Activated naive CD4-positive, alpha-beta T cell treated with anti-CD3 and anti-CD28 coated beads for 36 hours (primary cell): Measurements from ENCODE around the gene CLIP2. TPM values are rescaled to one million over a fixed set of nuclear protein-coding genes. Genes with fewer than 3 reads are reported as not detected.

Experiments
- CTCF ChIA-PET: fragments of 350-600 bp; sonication (Branson Sonifier 250); formaldehyde crosslinking; loops from one replicate; lab custom pipeline; 2021; ENCODE audit warnings: antibody characterized with exemption; lab: Charles Lee
- DNase-seq: peaks from one replicate; pipeline ENCODE4 v3.0.0-alpha.2; 2020
- H3K27ac Mint-ChIP-seq: one replicate; pipeline ENCODE4 v1.8.0; 2021; ENCODE audit warnings: mild to moderate bottlenecking, mixed read lengths
- H3K27me3 Mint-ChIP-seq: one replicate; pipeline ENCODE4 v1.8.0; 2021; ENCODE audit warnings: low read depth, mixed read lengths
- H3K36me3 Mint-ChIP-seq: one replicate; pipeline ENCODE4 v1.8.0; 2021; ENCODE audit warnings: low read depth, mixed read lengths
- H3K4me1 Mint-ChIP-seq: one replicate; pipeline ENCODE4 v1.8.0; 2021; ENCODE audit warnings: low read depth, mixed read lengths
- H3K4me3 Mint-ChIP-seq: one replicate; pipeline ENCODE4 v1.8.0; 2021; ENCODE audit warnings: mild to moderate bottlenecking, moderate library complexity, mixed read lengths
- H3K9me3 Mint-ChIP-seq: one replicate; pipeline ENCODE4 v1.8.0; 2021; ENCODE audit warnings: mixed read lengths
- intact Hi-C: fragments of 100-400 bp; cut with micrococcal nuclease; formaldehyde crosslinking; loops from one replicate; pipeline ENCODE4 v1.15.1; 2023
- total RNA-seq, 2 experiments: library from RNA; stranded (reverse); gene quantifications; one replicate each; pipeline ENCODE4 v1.2.3, GENCODE V29; 2021

CLIP2 gene
- total RNA-seq, 2 experiments from 2014 or later, result 1.2 to 1.6 TPM

GRCh38 chr7:74290981-74291441 is 1.8 kb downstream of the CLIP2 start:
- peaks cover 11% of the 10 kb centered on the region for H3K4me1 Mint-ChIP-seq
- no peak for DNase-seq
- H3K4me3 Mint-ChIP-seq, result no peak overlapping the region
- intact Hi-C loops, result loop anchor here (1.0 to 5.0 kb wide), 2 partner anchors 37 to 111 kb away; partner anchors contain the start of gene RFC2
- peaks cover 12% of the 10 kb centered on the region for H3K27me3 Mint-ChIP-seq
- H3K36me3 Mint-ChIP-seq, result no peaks in the 10 kb centered on the region
- CTCF ChIA-PET, result interaction anchor here (1.4 kb wide), 1 partner anchor 110 kb away, joined by 6 read pairs; no protein-coding TSS in a partner anchor
- H3K9me3 Mint-ChIP-seq, result no peaks in the 10 kb centered on the region
- no peak overlapping the region for H3K27ac Mint-ChIP-seq

- Mint-ChIP-seq H3K4me3 (no peak overlapping the region), H3K4me1 (peaks cover 11% of the 10 kb centered on the region), H3K9me3 (no peaks in the 10 kb centered on the region), H3K27me3 (peaks cover 12% of the 10 kb centered on the region), H3K27ac (no peak overlapping the region), H3K36me3 (no peaks in the 10 kb centered on the region)
- intact Hi-C loops, result loop anchor here (5.0 kb wide), 1 partner anchor 111 kb away; no protein-coding TSS in a partner anchor
- CTCF ChIA-PET, result interaction anchor here (0.8 to 1.4 kb wide), 3 partner anchors 8 to 109 kb away, joined by 5 to 6 read pairs (median 5); no protein-coding TSS in a partner anchor
- no peak for DNase-seq
These were observed 2.3 kb downstream of the CLIP2 start for GRCh38 chr7:74291535-74291934.

GRCh38 chr7:74292757-74293576 is 3.8 kb downstream of the CLIP2 start:
- DNase-seq, result no peak
- H3K9me3 Mint-ChIP-seq, result no peaks in the 10 kb centered on the region
- intact Hi-C loops, result loop anchor here (5.0 kb wide), 1 partner anchor 109 kb away; no protein-coding TSS in a partner anchor
- CTCF ChIA-PET, result interaction anchor here (0.5 to 1.1 kb wide), 3 partner anchors 88 to 108 kb away, joined by 3 to 5 read pairs (median 5); no protein-coding TSS in a partner anchor
- no peak overlapping the region for H3K27ac Mint-ChIP-seq
- H3K4me1 Mint-ChIP-seq, result peaks cover 10% of the 10 kb centered on the region
- H3K4me3 Mint-ChIP-seq, result no peak overlapping the region
- H3K27me3 Mint-ChIP-seq, result peaks cover 7% of the 10 kb centered on the region
- no peaks in the 10 kb centered on the region for H3K36me3 Mint-ChIP-seq

- Mint-ChIP-seq H3K9me3 (no peaks in the 10 kb centered on the region), H3K4me1 (peaks cover 5% of the 10 kb centered on the region), H3K27ac (no peak overlapping the region), H3K36me3 (no peaks in the 10 kb centered on the region), H3K27me3 (peaks cover 5% of the 10 kb centered on the region), H3K4me3 (no peak overlapping the region)
- intact Hi-C loops, result loop anchor here (5.0 kb wide), 1 partner anchor 109 kb away; no protein-coding TSS in a partner anchor
- CTCF ChIA-PET, result interaction anchor here (0.6 kb wide), 2 partner anchors 87 to 107 kb away, joined by 3 to 4 read pairs; no protein-coding TSS in a partner anchor
- DNase-seq, result no peak
These were observed 4.3 kb downstream of the CLIP2 start for GRCh38 chr7:74293577-74293908.

- intact Hi-C loops, result loop anchor here (5.0 kb wide), 1 partner anchor 108 kb away; no protein-coding TSS in a partner anchor
- CTCF ChIA-PET, result interaction anchor here (0.6 kb wide), 1 partner anchor 88 kb away, joined by 3 read pairs; no protein-coding TSS in a partner anchor
- no peak overlapping the region for H3K27ac Mint-ChIP-seq
- H3K27me3 Mint-ChIP-seq, result peaks cover 5% of the 10 kb centered on the region
- H3K4me1 Mint-ChIP-seq, result no peaks in the 10 kb centered on the region
- H3K4me3 Mint-ChIP-seq, result no peak overlapping the region
- H3K36me3 Mint-ChIP-seq, result no peaks in the 10 kb centered on the region
- H3K9me3 Mint-ChIP-seq, result no peaks in the 10 kb centered on the region
- no peak for DNase-seq
These were observed 5.2 kb downstream of the CLIP2 start for GRCh38 chr7:74294191-74294998.

GRCh38 chr7:74297516-74298233 is 8.5 kb downstream of the CLIP2 start:
- Mint-ChIP-seq H3K9me3 (no peaks in the 10 kb centered on the region), H3K27me3 (no peaks in the 10 kb centered on the region), H3K4me3 (no peak overlapping the region), H3K36me3 (no peaks in the 10 kb centered on the region), H3K4me1 (no peaks in the 10 kb centered on the region), H3K27ac (no peak overlapping the region)
- intact Hi-C loops, result no loop called here
- DNase-seq, result no peak
- CTCF ChIA-PET, result no interaction called here

GRCh38 chr7:74299401-74299800 is 10.2 kb downstream of the CLIP2 start:
- no peak overlapping the region for H3K4me3 Mint-ChIP-seq
- H3K9me3 Mint-ChIP-seq, result no peaks in the 10 kb centered on the region
- no peak overlapping the region for H3K27ac Mint-ChIP-seq
- no peaks in the 10 kb centered on the region for H3K27me3 Mint-ChIP-seq
- CTCF ChIA-PET, result no interaction called here
- intact Hi-C loops, result no loop called here
- H3K4me1 Mint-ChIP-seq, result no peaks in the 10 kb centered on the region
- H3K36me3 Mint-ChIP-seq, result no peaks in the 10 kb centered on the region
- DNase-seq, result no peak

GRCh38 chr7:74300926-74301325 is 11.7 kb downstream of the CLIP2 start:
- H3K27me3 Mint-ChIP-seq, result no peaks in the 10 kb centered on the region
- no peaks in the 10 kb centered on the region for H3K4me1 Mint-ChIP-seq
- no peak overlapping the region for H3K27ac Mint-ChIP-seq
- no peaks in the 10 kb centered on the region for H3K36me3 Mint-ChIP-seq
- H3K9me3 Mint-ChIP-seq, result no peaks in the 10 kb centered on the region
- DNase-seq, result no peak
- intact Hi-C loops, result no loop called here
- CTCF ChIA-PET, result no interaction called here
- H3K4me3 Mint-ChIP-seq, result no peak overlapping the region

GRCh38 chr7:74302745-74303221 is 13.6 kb downstream of the CLIP2 start:
- H3K27ac Mint-ChIP-seq, result no peak overlapping the region
- no peak for DNase-seq
- no peak overlapping the region for H3K4me3 Mint-ChIP-seq
- CTCF ChIA-PET, result no interaction called here
- peaks cover 11% of the 10 kb centered on the region for H3K27me3 Mint-ChIP-seq
- peaks cover 13% of the 10 kb centered on the region for H3K4me1 Mint-ChIP-seq
- no peaks in the 10 kb centered on the region for H3K36me3 Mint-ChIP-seq
- no peaks in the 10 kb centered on the region for H3K9me3 Mint-ChIP-seq
- intact Hi-C loops, result no loop called here

GRCh38 chr7:74304550-74304949 is 15.3 kb downstream of the CLIP2 start:
- Mint-ChIP-seq H3K9me3 (no peaks in the 10 kb centered on the region), H3K4me3 (no peak overlapping the region), H3K36me3 (no peaks in the 10 kb centered on the region), H3K27ac (no peak overlapping the region), H3K27me3 (peaks cover 13% of the 10 kb centered on the region), H3K4me1 (peaks cover 14% of the 10 kb centered on the region)
- DNase-seq, result no peak
- CTCF ChIA-PET, result no interaction called here
- intact Hi-C loops, result no loop called here

- no peak for DNase-seq
- H3K4me1 Mint-ChIP-seq, result peaks cover 14% of the 10 kb centered on the region
- no peak overlapping the region for H3K27ac Mint-ChIP-seq
- H3K4me3 Mint-ChIP-seq, result no peak overlapping the region
- H3K9me3 Mint-ChIP-seq, result no peaks in the 10 kb centered on the region
- peaks cover 13% of the 10 kb centered on the region for H3K27me3 Mint-ChIP-seq
- no peaks in the 10 kb centered on the region for H3K36me3 Mint-ChIP-seq
- intact Hi-C loops, result no loop called here
- CTCF ChIA-PET, result no interaction called here
These were observed 17.0 kb downstream of the CLIP2 start for GRCh38 chr7:74306004-74306729.
